ENCODE data around the gene PRKAG2. TPM values are rescaled to one million over a fixed set of nuclear protein-coding genes. Genes with fewer than 3 reads are reported as not detected.

Gene PRKAG2
- total and polyA plus RNA-seq, 2 of the 13 experiments (the other 11 are each of a cell fraction or from before 2014, with no cell fraction given): 0.90 to 1.3 TPM

DNA sequence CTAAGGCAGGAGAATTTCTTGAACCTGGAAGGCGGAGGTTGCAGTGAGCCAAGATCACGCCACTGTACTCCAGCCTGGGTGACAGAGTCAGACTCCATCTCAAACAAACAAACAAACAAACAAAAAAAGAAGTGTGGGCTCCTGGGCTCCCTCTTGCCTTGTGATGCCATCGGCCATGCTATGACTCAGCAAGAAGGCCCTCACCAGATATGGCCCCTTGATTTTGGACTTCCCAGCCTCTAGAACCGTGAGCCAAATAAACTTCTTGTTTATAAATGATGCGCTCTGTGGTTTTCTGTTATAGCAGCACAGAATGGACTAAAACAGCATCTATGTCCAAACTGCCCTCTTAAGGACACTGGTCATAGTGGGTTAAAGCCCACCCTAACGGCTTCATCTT is 327.3 kb downstream of the PRKAG2 start:
- DNase-seq (ENCODE audit: low spot score) (no peak), ATAC-seq (no peak), FAIRE-seq (no peak)
- peaks cover 2 to 19% of the 10 kb centered on the region in 2 experiments; a peak in 3 of 5 replicates for H3K27me3 ChIP-seq (ENCODE audit: control insufficient read depth in 1 of 2, insufficient read depth in 2 of 2, low read length in 2 of 2)
- no peak overlapping the region for H3K27ac ChIP-seq (ENCODE audit: extremely low read length, insufficient read depth, low read length)
- no peaks in the 10 kb centered on the region for H3K36me3 ChIP-seq (replicated peaks in 1 of 2; ENCODE audit: control insufficient read depth in 1 of 2, insufficient read depth in 2 of 2, low read length in 2 of 2)
- CTCF ChIA-PET (ENCODE audit: low intra/inter-chr PET ratio, low total read pairs): no interaction called here
- no peaks in the 10 kb centered on the region for H4K20me1 ChIP-seq (ENCODE audit: insufficient read depth, low read length)
- in situ Hi-C loops (cut with HindIII; ENCODE audit: extremely low pct_ligation_motif_present, low pct_unique_long_range_greater_than_20kb): no loop called here
- H3K79me2 ChIP-seq (ENCODE audit: insufficient read depth, low read length): no peaks in the 10 kb centered on the region
- H3K9me3 ChIP-seq (ENCODE audit: low read length): no peaks in the 10 kb centered on the region
- no peak for TF ChIP-seq ZNF292 (CRISPR knock-in tag; IDR thresholded peaks at IDR 0.05; ENCODE audit: borderline replicate concordance, low read depth)
- no peak for TF ChIP-seq AGO1 (IDR thresholded peaks at IDR 0.05; ENCODE audit: low read depth, low read length, poor library complexity, severe bottlenecking)
- TF ChIP-seq, protein P1, sequence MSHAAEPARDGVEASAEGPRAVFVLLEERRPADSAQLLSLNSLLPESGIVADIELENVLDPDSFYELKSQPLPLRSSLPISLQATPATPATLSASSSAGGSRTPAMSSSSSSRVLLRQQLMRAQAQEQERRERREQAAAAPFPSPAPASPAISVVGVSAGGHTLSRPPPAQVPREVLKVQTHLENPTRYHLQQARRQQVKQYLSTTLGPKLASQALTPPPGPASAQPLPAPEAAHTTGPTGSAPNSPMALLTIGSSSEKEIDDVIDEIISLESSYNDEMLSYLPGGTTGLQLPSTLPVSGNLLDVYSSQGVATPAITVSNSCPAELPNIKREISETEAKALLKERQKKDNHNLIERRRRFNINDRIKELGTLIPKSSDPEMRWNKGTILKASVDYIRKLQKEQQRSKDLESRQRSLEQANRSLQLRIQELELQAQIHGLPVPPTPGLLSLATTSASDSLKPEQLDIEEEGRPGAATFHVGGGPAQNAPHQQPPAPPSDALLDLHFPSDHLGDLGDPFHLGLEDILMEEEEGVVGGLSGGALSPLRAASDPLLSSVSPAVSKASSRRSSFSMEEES (CRISPR knock-in tag; IDR thresholded peaks at IDR 0.05): no peak
- no peak for TF ChIP-seq ZFYVE20 (CRISPR knock-in tag; IDR thresholded peaks at IDR 0.05; ENCODE audit: borderline replicate concordance, low read depth)
- TF ChIP-seq ZNF564 (CRISPR knock-in tag; IDR thresholded peaks at IDR 0.05): peak; percentile 86
- TF ChIP-seq HNRNPUL1 (IDR thresholded peaks at IDR 0.05; ENCODE audit: low read depth, low read length): no peak
- TF ChIP-seq ZNF768 (CRISPR knock-in tag; IDR thresholded peaks at IDR 0.05): no peak
- no peak for TF ChIP-seq STAT5B (CRISPR knock-in tag; IDR thresholded peaks at IDR 0.05)
- no peak for TF ChIP-seq ZMYM2 (CRISPR knock-in tag; IDR thresholded peaks at IDR 0.05)
- TF ChIP-seq, protein P2, sequence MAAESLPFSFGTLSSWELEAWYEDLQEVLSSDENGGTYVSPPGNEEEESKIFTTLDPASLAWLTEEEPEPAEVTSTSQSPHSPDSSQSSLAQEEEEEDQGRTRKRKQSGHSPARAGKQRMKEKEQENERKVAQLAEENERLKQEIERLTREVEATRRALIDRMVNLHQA (CRISPR knock-in tag; IDR thresholded peaks at IDR 0.05): no peak
- TF ChIP-seq, protein P3, sequence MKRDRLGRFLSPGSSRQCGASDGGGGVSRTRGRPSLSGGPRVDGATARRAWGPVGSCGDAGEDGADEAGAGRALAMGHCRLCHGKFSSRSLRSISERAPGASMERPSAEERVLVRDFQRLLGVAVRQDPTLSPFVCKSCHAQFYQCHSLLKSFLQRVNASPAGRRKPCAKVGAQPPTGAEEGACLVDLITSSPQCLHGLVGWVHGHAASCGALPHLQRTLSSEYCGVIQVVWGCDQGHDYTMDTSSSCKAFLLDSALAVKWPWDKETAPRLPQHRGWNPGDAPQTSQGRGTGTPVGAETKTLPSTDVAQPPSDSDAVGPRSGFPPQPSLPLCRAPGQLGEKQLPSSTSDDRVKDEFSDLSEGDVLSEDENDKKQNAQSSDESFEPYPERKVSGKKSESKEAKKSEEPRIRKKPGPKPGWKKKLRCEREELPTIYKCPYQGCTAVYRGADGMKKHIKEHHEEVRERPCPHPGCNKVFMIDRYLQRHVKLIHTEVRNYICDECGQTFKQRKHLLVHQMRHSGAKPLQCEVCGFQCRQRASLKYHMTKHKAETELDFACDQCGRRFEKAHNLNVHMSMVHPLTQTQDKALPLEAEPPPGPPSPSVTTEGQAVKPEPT (CRISPR knock-in tag; IDR thresholded peaks at IDR 0.05; ENCODE audit: low read depth): no peak
- TF ChIP-seq PCBP1 (IDR thresholded peaks at IDR 0.05; ENCODE audit: borderline replicate concordance, low read depth, low read length): no peak
- TF ChIP-seq MYNN (CRISPR knock-in tag; IDR thresholded peaks at IDR 0.05; ENCODE audit: low read depth): no peak
- TF ChIP-seq SCMH1 (CRISPR knock-in tag; IDR thresholded peaks at IDR 0.05; ENCODE audit: borderline replicate concordance): no peak
- 0 out of 2 replicates have a peak, but pooled peaks have one; percentile 7 for TF ChIP-seq NFE2L2 (IDR thresholded peaks at IDR 0.05; ENCODE audit: low read length)
- no peak overlapping the region for H3K4me2 ChIP-seq (ENCODE audit: low read depth, low read length)
- H3K4me3 ChIP-seq (replicated peaks in 1 of 3; ENCODE audit: insufficient read depth in 1 of 3, low read depth in 2 of 3, low read length in 3 of 3): no peak overlapping the region
- POLR2A ChIA-PET: no interaction called here
- intact Hi-C loops (cut with micrococcal nuclease; ENCODE audit: unreplicated experiment): no loop called here
- H3K4me1 ChIP-seq (ENCODE audit: insufficient read depth, low read length): peaks cover 12% of the 10 kb centered on the region
- no peak overlapping the region for H2AFZ ChIP-seq (ENCODE audit: low read length)
- BruUV-seq (replicated peaks): no TSS peak
- H3K9ac ChIP-seq (ENCODE audit: insufficient read depth, low read depth, low read length): no peak overlapping the region
- 65% methylated on average over 6 of the region's 6 CpGs for WGBS (ENCODE audit: low lambda C conversion rate)
